ENCODE measurements around the gene TCF25. TPM values are rescaled to one million over a fixed set of nuclear protein-coding genes. Genes with fewer than 3 reads are reported as not detected.

Gene TCF25
- total RNA-seq, 1 donor from 2014 or later = 227 TPM

DNA sequence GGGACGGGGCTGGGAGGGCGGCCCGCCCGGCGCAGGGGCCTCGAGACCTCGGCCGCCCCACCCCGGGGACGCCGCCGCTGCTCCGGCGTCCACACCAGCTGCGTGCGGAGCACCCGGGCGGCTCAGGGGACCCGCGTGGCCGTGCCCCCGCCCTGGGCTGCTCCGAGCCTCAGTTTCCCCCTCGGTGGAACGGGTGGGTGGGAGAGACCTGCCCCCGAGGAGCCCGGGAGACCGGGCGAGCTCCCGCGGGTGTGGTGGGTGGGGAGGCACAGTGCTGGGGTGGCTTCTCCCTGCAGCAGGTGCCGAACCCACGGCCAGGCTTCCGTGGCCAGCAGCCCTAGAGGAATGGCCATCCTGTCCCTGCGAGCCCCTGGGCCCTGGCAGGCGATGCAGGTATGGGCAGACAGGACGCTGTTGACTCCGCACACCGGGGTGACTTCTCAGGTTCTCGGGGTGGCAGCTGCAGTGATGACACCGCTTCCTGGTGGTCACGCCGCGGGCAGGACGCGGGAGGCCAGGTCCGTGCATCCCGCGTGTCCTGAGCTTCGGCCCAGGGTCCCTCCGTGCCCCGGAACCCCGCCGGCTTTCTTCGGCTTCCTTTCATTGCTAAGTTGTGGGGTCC is 75.8 kb downstream of the TCF25 start:
- no peak for DNase-seq

DNA sequence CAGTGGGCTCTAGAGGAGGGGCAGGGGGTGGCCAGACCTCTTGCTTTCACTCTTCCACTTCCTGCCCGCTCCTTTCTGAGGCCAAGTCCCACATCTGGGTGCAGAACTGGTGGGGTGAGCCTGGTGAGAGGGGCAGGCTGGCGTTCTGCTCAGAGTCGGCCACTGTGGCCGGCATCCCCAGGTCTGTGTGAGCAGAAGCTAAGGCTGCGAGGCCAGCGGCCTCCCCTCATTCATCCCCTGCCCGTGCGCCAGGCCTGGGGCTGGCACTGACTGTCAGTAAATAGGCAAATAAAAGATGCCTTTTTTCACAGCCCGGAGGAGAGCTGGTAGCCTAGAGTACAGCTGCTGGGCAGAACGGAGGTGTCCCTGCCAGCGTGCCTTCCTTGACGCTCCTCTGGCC is 76.4 kb downstream of the TCF25 start:
- DNase-seq = no peak

DNA sequence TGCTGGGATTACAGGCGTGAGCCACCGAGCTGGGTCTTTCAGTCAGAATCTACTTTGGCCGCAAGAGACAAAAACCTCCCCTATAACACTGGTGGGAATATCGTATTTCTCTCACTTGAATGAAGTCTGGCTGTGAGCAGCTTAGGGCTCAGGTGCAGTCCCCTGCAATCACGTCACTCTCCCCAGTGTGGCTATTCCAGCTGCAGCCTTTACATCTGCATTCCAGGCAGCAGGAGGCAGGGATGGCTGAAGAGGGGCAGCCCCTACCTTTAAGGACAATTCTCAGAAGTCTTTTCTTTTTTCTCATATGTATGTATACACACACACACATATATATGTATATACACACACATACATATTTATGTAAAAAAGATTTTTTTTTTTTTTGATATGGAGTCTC is 78.1 kb downstream of the TCF25 start:
- no peak for DNase-seq

DNA sequence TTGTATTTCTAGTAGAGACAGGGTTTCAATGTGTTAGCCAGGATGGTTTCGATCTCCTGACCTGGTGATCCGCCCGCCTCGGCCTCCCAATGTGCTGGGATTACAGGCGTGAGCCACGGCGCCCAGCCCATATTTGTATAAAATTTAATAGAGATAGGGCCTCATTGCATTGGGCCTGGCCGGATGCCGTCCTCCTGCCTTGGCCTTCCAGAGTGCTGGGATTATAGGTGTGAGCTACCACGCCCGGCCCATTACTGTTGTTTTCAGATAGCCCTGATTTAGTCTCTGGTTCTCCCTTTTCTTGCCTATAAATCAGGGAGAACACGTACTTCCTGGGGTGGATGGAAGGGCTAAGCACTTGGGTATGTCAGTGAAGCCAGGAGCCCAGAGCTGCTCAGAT is 78.7 kb downstream of the TCF25 start:
- no peak for DNase-seq

DNA sequence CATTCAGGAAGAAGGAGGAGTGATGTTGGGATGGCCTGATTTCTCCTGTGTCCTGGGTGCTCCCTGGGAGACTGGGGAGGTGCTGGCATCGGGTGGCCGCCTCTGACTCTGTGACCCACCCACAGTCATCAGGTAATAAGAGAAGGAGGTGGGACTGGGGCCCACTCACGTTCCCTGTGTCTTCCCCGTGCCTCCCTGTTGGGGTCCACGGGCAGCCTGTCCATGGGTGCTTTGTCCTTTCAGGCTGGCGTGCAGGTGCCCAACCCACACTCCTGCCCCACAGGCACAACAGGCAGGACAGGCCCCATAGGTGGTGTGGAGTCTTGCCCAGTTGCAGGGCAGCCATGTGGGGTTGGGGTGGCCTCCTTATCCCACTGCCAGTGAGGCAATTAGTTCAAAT is 79.2 kb downstream of the TCF25 start:
- no peak for DNase-seq

DNA sequence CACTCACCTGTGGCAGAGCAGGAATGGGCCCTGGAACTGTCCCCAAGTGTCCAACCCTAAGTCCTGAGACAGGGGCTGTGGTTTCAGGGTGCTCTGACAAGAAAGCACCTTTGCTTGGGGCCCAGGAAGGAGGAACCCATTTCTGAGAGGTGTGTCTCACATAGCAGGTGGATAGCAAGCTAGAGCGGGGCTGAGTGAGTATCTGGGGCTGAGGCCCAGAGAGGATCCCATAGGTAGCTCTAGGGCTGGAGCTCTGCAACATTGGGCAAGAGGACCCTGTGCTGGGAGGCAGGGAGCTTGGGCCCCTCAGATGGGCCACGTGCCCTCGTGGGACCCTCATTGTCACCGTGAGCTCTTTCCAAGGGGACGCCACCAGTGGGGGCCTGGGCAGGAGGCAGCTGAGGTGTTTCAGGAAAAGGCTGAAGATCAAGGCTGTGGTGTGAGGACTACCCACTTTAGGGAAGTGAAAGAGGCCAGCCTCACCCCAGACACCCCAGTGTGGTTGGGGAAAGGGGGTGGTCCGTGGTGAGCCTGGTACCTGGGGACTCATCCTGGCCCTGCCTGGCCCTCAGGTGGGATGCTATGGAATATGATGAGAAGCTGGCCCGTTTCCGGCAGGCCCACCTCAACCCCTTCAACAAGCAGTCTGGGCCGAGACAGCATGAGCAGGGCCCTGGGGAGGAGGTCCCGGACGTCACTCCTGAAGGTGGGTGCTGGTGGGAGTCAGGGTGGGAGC is 80.4 kb downstream of the TCF25 start:
- no peak for DNase-seq

DNA sequence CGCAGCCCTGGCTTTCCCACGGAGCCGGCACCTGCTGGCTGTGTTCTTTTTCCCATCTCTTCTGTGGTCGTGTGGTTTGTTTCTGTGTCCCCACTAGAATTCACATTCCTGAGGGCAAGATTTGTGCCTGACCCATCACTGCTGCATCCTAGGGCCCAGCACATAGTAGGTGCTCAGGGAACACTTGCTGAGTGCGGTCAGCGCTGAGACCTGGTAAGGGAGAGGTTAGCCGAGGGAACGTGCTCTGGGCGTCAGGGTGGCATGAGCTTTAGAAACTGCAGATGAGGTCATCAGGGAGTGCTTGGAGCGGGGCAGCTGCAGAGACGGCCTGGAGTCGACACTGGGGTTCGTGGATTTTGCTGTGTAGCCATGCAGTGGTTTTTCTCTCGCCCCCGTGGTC is 81.1 kb downstream of the TCF25 start:
- no peak for DNase-seq

DNA sequence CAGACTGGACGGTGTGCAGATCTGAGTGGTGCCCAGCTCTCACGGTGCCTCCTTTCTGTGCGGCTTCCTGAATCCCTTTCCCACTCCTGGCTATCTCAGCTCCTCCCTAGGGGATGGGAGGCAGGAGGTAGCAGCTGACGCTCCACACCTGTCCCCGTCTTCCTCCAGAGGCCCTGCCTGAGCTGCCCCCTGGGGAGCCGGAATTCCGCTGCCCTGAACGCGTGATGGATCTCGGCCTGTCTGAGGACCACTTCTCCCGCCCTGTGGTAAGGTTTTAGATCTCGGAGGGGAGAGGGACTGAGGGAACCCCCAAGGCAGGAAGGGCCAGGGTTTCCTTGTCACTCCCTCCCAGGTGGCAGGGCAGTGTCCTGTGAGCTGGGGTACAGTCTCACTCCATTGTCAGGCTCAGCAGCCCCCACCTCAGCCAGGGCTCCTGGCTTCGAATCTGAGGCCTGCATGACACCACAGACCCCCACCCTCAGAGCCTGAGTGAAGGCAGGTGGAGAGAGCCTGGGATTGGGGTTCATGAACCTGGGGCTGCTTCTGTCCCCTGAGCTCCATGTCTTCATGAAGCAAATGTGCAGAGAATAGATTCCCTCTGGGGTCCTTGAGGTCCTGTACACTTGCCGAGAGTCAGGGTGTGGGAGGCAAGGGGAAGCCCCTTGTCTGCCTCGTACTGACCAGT is 81.8 kb downstream of the TCF25 start:
- DNase-seq = no peak

DNA sequence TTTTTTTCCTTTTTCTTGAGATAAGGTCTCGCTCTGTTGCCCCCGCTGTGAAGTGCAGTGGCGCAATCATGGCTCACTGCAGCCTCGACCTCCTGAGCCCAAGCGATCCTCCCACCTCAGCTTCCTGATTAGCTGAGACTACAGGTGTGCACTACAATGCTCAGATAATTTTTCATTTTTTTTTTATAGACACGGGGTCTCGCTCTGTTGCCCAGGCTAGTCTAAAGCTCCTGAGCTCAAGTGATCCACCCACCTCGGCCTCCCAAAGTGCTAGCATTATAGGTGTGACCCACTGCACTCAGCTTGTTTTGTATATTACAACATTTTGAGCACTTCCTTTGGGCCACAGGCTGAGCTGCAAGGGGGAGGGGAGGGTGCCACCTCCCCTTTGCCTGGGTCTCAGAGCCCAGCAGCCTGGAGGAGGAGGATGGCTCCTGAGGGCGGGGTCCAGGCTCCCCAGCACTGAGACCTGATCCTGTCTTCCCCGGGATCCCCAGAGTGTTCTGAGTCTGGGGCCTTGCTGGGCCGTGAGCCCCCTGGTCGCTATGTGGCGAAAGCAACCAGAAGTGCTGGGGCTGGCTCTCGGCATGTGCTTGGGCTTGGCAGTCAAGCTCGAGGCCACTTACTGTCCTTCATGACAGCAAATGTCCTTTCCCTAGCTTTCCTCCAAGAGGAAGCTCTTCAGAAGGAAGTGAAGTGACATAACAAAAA is 83.3 kb downstream of the TCF25 start:
- DNase-seq = no peak

DNA sequence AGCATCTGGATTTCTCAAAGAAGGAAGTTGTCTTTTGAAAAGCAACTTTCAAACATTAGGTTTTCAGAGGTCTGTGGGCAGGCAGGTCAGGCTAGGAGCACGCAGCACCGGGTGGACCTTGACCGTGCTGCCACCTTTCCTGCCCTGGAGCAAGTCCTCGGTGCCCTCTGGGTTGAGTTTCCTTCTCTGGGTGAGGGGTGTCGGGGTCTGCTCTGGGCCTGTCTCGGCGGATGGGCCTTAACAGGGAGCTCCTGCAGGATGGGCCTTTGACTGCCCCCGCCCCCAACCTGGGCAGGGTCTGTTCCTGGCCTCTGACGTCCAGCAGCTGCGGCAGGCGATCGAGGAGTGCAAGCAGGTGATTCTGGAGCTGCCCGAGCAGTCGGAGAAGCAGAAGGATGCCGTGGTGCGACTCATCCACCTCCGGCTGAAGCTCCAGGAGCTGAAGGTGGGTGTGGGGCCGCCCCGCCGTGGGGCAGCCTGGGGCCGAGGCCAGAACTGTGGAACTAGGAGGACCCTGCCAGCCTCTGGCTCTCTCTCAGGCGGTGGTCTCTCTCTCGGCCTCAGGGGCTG is 83.9 kb downstream of the TCF25 start:
- no peak for DNase-seq

DNA sequence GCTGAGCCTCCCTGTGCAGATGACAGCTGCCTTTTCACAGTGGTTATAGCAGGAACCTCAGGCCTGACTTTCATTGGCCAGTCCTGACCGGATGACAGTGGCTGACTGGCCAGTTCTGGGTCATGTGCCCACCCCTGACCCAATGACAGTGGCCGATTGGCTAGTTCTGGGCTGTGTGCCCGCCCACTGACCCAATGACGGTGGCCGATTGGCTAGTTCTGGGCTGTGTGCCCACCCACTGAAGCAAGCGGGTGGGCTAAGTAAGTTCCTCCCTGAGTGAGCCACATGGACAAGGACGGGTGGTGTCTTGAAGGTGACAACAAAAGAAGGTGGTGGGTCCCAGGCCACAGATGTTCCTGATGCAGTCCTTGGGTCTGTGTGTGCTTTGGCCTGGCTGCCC is 84.7 kb downstream of the TCF25 start:
- peak; percentile 55 for DNase-seq

DNA sequence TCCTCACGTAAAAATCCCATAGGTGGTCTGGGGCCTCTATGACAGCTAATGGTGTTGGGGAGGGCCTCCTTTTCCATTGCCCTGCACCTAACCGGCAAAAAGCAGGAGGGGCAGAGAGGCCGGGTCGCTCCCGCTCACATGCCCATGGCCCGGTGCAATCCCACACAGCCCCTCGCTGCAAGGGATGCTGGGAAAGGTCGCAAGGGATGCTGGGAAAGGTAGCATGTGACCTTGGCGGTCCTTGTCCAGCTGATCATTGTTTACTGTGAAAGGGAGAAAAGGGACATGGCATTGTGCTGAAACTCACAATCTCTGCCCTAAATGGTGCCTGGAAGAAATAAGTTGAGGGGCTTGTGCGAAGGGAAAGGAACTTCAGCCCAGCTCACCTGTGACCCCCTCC is 85.2 kb downstream of the TCF25 start:
- no peak for DNase-seq

DNA sequence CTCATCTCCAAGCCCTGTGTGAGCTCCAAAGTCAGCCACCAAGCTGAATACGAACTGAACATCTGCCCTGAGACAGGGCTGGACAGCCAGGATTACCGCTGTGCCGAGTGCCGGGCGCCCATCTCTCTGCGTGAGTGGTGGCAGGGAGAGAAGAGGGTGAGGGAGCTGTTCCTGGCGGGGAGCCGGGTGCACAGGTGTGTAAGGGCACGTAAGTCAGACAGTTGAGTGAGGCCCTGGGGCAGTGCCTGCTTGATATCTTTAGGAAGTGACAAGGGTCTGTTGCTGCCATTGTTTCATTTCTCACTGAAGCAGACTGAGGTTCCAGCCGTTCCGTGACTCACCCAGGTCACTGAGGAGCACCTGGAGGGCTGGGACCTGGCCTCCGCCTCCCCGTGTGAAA is 87.6 kb downstream of the TCF25 start:
- no peak for DNase-seq

Other genes with a start within 250 kb of the TCF25 start
- gene CHMP1A, start 215.9 kb upstream of the TCF25 start, total RNA-seq = 74.9 TPM
- gene SPATA33, start 215.8 kb upstream of the TCF25 start, total RNA-seq = 3.0 TPM
- gene CDK10, start 186.9 kb upstream of the TCF25 start, total RNA-seq = 45.5 TPM
- 10.9 TPM for gene SPATA2L, start 171.9 kb upstream of the TCF25 start, total RNA-seq
- gene VPS9D1, start 152.7 kb upstream of the TCF25 start, total RNA-seq = 10.1 TPM
- 28.5 TPM for gene ZNF276, start 152.1 kb upstream of the TCF25 start, total RNA-seq
- 18.7 TPM for gene FANCA, start 56.9 kb upstream of the TCF25 start, total RNA-seq
- 2.5 TPM for gene SPIRE2, start 45.1 kb upstream of the TCF25 start, total RNA-seq
- 1.6 TPM for gene MC1R, start 45.3 kb downstream of the TCF25 start, total RNA-seq
- 23.4 TPM for gene TUBB3, start 49.8 kb downstream of the TCF25 start, total RNA-seq
- 87.4 TPM for gene DEF8, start 75.2 kb downstream of the TCF25 start, total RNA-seq
- gene DBNDD1, start 145.9 kb downstream of the TCF25 start, total RNA-seq = 2.3 TPM
- not detected for gene PRDM7, start 203.7 kb downstream of the TCF25 start, total RNA-seq